ENCODE data around the gene CERKL.

CERKL gene

DNA sequence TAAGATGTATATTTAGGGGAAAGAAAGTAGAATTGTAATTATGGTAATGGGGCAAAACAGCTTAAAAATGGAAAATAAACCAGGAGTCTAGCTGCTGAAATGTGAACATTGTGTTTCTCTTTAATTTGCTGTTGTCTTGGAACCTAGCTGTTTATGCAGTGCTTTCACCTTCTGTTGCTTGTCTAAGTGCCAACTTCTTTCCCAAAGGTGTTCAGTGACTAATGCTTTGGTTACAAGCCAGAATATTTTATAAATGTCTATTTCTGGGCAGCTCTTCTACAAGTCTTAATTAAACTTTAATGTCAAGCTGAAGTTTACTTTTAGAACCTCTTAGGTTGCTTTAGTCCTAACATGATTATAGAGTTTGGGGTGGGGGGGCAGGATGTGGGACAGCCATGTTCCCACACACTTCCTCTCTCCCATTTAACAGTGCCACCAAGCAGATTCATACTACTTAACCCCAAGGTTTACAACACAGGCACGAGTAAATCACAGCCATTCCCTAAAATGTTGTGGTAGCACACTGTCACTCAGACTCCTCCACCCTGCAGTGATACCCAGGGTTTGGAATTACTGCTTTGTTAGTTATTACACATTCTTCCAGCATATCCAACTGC, 139.1 kb downstream of the CERKL start:
- DNase-seq, result no peak
- TF ChIP-seq, protein P1, sequence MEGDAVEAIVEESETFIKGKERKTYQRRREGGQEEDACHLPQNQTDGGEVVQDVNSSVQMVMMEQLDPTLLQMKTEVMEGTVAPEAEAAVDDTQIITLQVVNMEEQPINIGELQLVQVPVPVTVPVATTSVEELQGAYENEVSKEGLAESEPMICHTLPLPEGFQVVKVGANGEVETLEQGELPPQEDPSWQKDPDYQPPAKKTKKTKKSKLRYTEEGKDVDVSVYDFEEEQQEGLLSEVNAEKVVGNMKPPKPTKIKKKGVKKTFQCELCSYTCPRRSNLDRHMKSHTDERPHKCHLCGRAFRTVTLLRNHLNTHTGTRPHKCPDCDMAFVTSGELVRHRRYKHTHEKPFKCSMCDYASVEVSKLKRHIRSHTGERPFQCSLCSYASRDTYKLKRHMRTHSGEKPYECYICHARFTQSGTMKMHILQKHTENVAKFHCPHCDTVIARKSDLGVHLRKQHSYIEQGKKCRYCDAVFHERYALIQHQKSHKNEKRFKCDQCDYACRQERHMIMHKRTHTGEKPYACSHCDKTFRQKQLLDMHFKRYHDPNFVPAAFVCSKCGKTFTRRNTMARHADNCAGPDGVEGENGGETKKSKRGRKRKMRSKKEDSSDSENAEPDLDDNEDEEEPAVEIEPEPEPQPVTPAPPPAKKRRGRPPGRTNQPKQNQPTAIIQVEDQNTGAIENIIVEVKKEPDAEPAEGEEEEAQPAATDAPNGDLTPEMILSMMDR (IDR thresholded peaks at IDR 0.05; ENCODE audit: low read depth, low read length), result no peak
- H3K4me1 ChIP-seq, result no peaks in the 10 kb centered on the region
- no peaks in the 10 kb centered on the region for H3K36me3 ChIP-seq
- H3K4me3 ChIP-seq (ENCODE audit: low read depth, low read length), result no peak overlapping the region
- H3K9me3 ChIP-seq, result no peaks in the 10 kb centered on the region
- no peaks in the 10 kb centered on the region for H3K27me3 ChIP-seq

DNA sequence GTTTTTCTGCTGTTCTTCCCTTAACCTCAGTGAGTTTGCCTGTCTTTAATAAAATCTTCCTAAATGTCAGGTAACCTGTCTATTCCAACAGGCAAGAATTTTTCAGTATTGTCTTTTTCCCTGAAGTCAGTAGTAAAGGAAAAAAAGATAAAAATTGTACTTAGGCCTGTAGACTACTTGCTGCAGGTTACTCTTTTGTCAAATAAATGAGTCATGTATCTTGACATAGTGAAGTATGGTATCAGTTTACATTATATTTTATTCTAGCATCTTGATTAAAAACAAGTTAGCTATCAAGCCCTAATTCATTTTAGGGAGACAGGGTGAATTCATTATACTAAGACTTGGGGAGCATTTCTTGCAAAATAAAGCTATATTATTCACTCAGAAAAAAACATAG, 139.9 kb downstream of the CERKL start:
- H3K4me1 ChIP-seq, result no peaks in the 10 kb centered on the region
- no peaks in the 10 kb centered on the region for H3K36me3 ChIP-seq
- DNase-seq, result no peak
- TF ChIP-seq, protein P1 (IDR thresholded peaks at IDR 0.05; ENCODE audit: low read depth, low read length), result no peak
- no peak overlapping the region for H3K4me3 ChIP-seq (ENCODE audit: low read depth, low read length)
- no peaks in the 10 kb centered on the region for H3K27me3 ChIP-seq
- no peaks in the 10 kb centered on the region for H3K9me3 ChIP-seq

- H3K27me3 ChIP-seq, result no peaks in the 10 kb centered on the region
- no peak for DNase-seq
- TF ChIP-seq, protein P1 (IDR thresholded peaks at IDR 0.05; ENCODE audit: low read depth, low read length), result no peak
- no peaks in the 10 kb centered on the region for H3K4me1 ChIP-seq
- H3K9me3 ChIP-seq, result no peaks in the 10 kb centered on the region
- H3K36me3 ChIP-seq, result no peaks in the 10 kb centered on the region
- H3K4me3 ChIP-seq (ENCODE audit: low read depth, low read length), result no peak overlapping the region
Observed at GRCh38 chr2:181515719-181516118, 141.2 kb downstream of the CERKL start.

GRCh38 chr2:181500201-181500600, 156.7 kb downstream of the CERKL start:
- Histone ChIP-seq H3K27me3 (no peaks in the 10 kb centered on the region), H3K4me1 (no peaks in the 10 kb centered on the region), H3K9me3 (no peaks in the 10 kb centered on the region), H3K4me3 (ENCODE audit: low read depth, low read length) (no peak overlapping the region), H3K36me3 (no peaks in the 10 kb centered on the region)
- TF ChIP-seq, protein P1 (IDR thresholded peaks at IDR 0.05; ENCODE audit: low read depth, low read length), result no peak
- DNase-seq, result no peak

DNA sequence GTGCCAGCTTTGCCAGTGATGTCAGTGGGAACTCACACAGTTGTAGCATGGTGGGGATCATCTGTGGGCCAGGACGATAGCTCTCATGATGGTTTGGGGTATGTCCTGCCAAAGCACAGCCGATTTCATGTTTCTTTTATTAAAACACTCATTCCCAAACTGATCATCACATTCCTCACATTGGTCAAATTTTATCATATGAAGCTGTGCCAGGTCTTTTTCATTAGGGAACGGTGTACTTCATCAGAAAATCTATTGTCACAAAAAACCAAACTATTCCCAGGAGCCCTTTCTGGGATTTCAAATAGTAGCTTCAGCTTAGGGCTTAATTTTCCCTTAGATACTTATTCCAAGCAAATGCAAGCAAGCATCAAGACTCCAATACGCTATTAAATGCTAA, 157.7 kb downstream of the CERKL start:
- no peak for DNase-seq
- Histone ChIP-seq H3K27me3 (no peaks in the 10 kb centered on the region), H3K4me1 (no peaks in the 10 kb centered on the region), H3K9me3 (no peaks in the 10 kb centered on the region), H3K36me3 (no peaks in the 10 kb centered on the region), H3K4me3 (ENCODE audit: low read depth, low read length) (no peak overlapping the region)
- TF ChIP-seq, protein P1 (IDR thresholded peaks at IDR 0.05; ENCODE audit: low read depth, low read length), result no peak

Measured in BE2C (cell line).